ENCODE measurements around the gene VSTM5. TPM values are rescaled to one million over a fixed set of nuclear protein-coding genes. Genes with fewer than 3 reads are reported as not detected.

The VSTM5 gene
- total and polyA plus RNA-seq, 8 donors, result 0.31 to 6.2 (median 0.83) TPM; not detected in 2

- 74 to 86% (median 82%) methylated on average over 8 of the region's 8 CpGs for WGBS, 5 donors
- H3K27me3 ChIP-seq, result peaks cover 0 to 10% (median 0%) of the 10 kb centered on the region in 3 donors
- no peaks in the 10 kb centered on the region for H3K9me3 ChIP-seq
- H3K4me3 ChIP-seq, result no peak overlapping the region
- no peak for DNase-seq
- intact Hi-C loops (cut with DNase I; ENCODE audit: low total_unique reads), result no loop called here
- no peak overlapping the region for H3K27ac ChIP-seq
- H3K36me3 ChIP-seq, result no peaks in the 10 kb centered on the region
- TF ChIP-seq POLR2A (IDR thresholded peaks at IDR 0.05) (no peak), CTCF (IDR thresholded peaks at IDR 0.05) (no peak), EP300 (IDR thresholded peaks at IDR 0.05) (no peak), POLR2AphosphoS5 (IDR thresholded peaks at IDR 0.05) (no peak)
- H3K4me1 ChIP-seq, result peaks cover 7 to 23% (median 15%) of the 10 kb centered on the region in 4 donors
Measured at GRCh38 chr11:93845181-93846092, 5.0 kb downstream of the VSTM5 start.

GRCh38 chr11:93844568-93844967, 5.8 kb downstream of the VSTM5 start:
- no peak overlapping the region for H3K4me3 ChIP-seq
- H3K36me3 ChIP-seq, result no peaks in the 10 kb centered on the region
- TF ChIP-seq POLR2A (IDR thresholded peaks at IDR 0.05) (no peak), POLR2AphosphoS5 (IDR thresholded peaks at IDR 0.05) (no peak), CTCF (IDR thresholded peaks at IDR 0.05) (no peak), EP300 (IDR thresholded peaks at IDR 0.05) (no peak)
- no peak for DNase-seq
- no peak overlapping the region for H3K27ac ChIP-seq
- H3K9me3 ChIP-seq, result no peaks in the 10 kb centered on the region
- intact Hi-C loops (cut with DNase I; ENCODE audit: low total_unique reads), result no loop called here
- peaks cover 4 to 14% (median 6%) of the 10 kb centered on the region in 4 donors for H3K4me1 ChIP-seq
- H3K27me3 ChIP-seq, result peaks cover 0 to 1% (median 0%) of the 10 kb centered on the region in 3 donors
- WGBS, 5 donors, result 76 to 81% (median 79%) methylated on average over 4 to 7 of the region's 7 CpGs

GRCh38 chr11:93843906-93844305, 6.5 kb downstream of the VSTM5 start:
- Histone ChIP-seq H3K36me3 (no peaks in the 10 kb centered on the region), H3K27me3 (no peaks in the 10 kb centered on the region), H3K9me3 (no peaks in the 10 kb centered on the region), H3K4me1 (peaks cover 0 to 8% (median under 1%) of the 10 kb centered on the region in 4 donors), H3K4me3 (no peak overlapping the region), H3K27ac (no peak overlapping the region)
- intact Hi-C loops (cut with DNase I; ENCODE audit: low total_unique reads), result no loop called here
- TF ChIP-seq POLR2AphosphoS5 (IDR thresholded peaks at IDR 0.05), result no peak
- no peak for TF ChIP-seq EP300 (IDR thresholded peaks at IDR 0.05)
- WGBS, 5 donors, result 94 to 98% (median 96%) methylated on average over 5 of the region's 5 CpGs
- DNase-seq, result no peak

GRCh38 chr11:93842461-93842860, 8.0 kb downstream of the VSTM5 start:
- 43 to 62% (median 47%) methylated on average over 6 of the region's 6 CpGs for WGBS, 5 donors
- Histone ChIP-seq H3K36me3 (no peaks in the 10 kb centered on the region), H3K27ac (peak overlapping the region in 2 of 5 donors; percentile 20 to 64), H3K9me3 (no peaks in the 10 kb centered on the region), H3K4me1 (peaks cover 0 to 8% (median 0%) of the 10 kb centered on the region in 4 donors), H3K4me3 (no peak overlapping the region), H3K27me3 (no peaks in the 10 kb centered on the region)
- intact Hi-C loops (cut with DNase I; ENCODE audit: low total_unique reads), result no loop called here
- TF ChIP-seq EP300 (IDR thresholded peaks at IDR 0.05) (no peak), POLR2A (IDR thresholded peaks at IDR 0.05) (no peak), CTCF (IDR thresholded peaks at IDR 0.05) (no peak), POLR2AphosphoS5 (IDR thresholded peaks at IDR 0.05) (peak in 2 of 3 donors; percentile 79 to 80)
- peak; percentile 68 to 83 for DNase-seq

All from stomach (tissue), 9 donors.